Neural progenitor cell (in vitro differentiated cells): ENCODE results near the gene KLRC4. TPM values are rescaled to one million over a fixed set of nuclear protein-coding genes. Genes with fewer than 3 reads are reported as not detected.
"Not testable (repeated sequence)": the region's sequence is repeated elsewhere in the genome, so short reads cannot be mapped to it uniquely, and the experiment has no call there.

Experiments
- DNase-seq: peaks from one replicate; pipeline ENCODE4 v3.0.0-alpha.2; 2016; ENCODE audit warnings: low spot score
- H2AFZ ChIP-seq: fragments of 200-600 bp; sonication (generic); replicated peaks from 2 replicates; pipeline ENCODE4 v1.6.1; 2016; ENCODE audit warnings: antibody characterized with exemption
- H3F3A ChIP-seq: fragments of 200-600 bp; sonication (generic); 2 replicates; pipeline ENCODE4 v1.6.1; 2016; ENCODE audit warnings: antibody characterized with exemption, low read depth
- H3K27ac ChIP-seq: fragments of 200-600 bp; sonication (generic); 2 replicates; pipeline ENCODE4 v1.5.1; 2016; ENCODE audit warnings: mild to moderate bottlenecking
- H3K27me3 ChIP-seq: fragments of 200-600 bp; sonication (generic); 2 replicates; pipeline ENCODE4 v1.6.1; 2016; ENCODE audit warnings: mild to moderate bottlenecking, moderate library complexity
- H3K36me3 ChIP-seq: fragments of 200-600 bp; sonication (generic); 2 replicates; pipeline ENCODE4 v1.5.1; 2016
- H3K4me1 ChIP-seq: fragments of 200-600 bp; sonication (generic); 2 replicates; pipeline ENCODE4 v1.6.1; 2016; ENCODE audit warnings: mixed run types
- H3K4me2 ChIP-seq: fragments of 200-600 bp; sonication (generic); 2 replicates; pipeline ENCODE4 v1.6.1; 2016
- H3K4me3 ChIP-seq: fragments of 200-600 bp; sonication (generic); 2 replicates; pipeline ENCODE4 v1.5.1; 2016
- H3K79me2 ChIP-seq: fragments of 200-600 bp; sonication (generic); 2 replicates; pipeline ENCODE4 v1.6.1; 2016; ENCODE audit warnings: low read depth
- H3K9ac ChIP-seq: fragments of 200-600 bp; sonication (generic); 2 replicates; pipeline ENCODE4 v1.6.1; 2016
- H3K9me3 ChIP-seq: fragments of 200-600 bp; sonication (generic); 2 replicates; pipeline ENCODE4 v1.5.1; 2016; ENCODE audit warnings: low read depth
- H4K20me1 ChIP-seq: fragments of 200-600 bp; sonication (generic); 2 replicates; pipeline ENCODE4 v1.6.1; 2016; ENCODE audit warnings: low read depth
- H3K27ac Mint-ChIP-seq: 3 replicates; pipeline ENCODE4 v1.8.0; 2021; ENCODE audit warnings: mixed read lengths
- H3K27me3 Mint-ChIP-seq: 2 replicates; pipeline ENCODE4 v1.8.0; 2022; ENCODE audit warnings: low read depth, mild to moderate bottlenecking, inconsistent platforms, moderate library complexity, mixed read lengths; ENCODE audit not compliant: insufficient read depth
- H3K36me3 Mint-ChIP-seq: 3 replicates; pipeline ENCODE4 v1.8.0; 2021; ENCODE audit warnings: mixed read lengths
- H3K4me1 Mint-ChIP-seq: 3 replicates; pipeline ENCODE4 v1.8.0; 2021; ENCODE audit warnings: mixed read lengths
- H3K4me3 Mint-ChIP-seq: 3 replicates; pipeline ENCODE4 v1.8.0; 2021; ENCODE audit warnings: mild to moderate bottlenecking, moderate library complexity, mixed read lengths
- H3K9me3 Mint-ChIP-seq: 3 replicates; pipeline ENCODE4 v1.8.0; 2020; ENCODE audit warnings: mixed read lengths
- CTCF ChIP-seq: fragments of 200-600 bp; sonication (generic); IDR thresholded peaks from 2 replicates; pipeline ENCODE4 v1.5.1; 2017; ENCODE audit warnings: antibody characterized with exemption, mild to moderate bottlenecking
- EZH2 ChIP-seq: fragments of 200-600 bp; sonication (generic); IDR thresholded peaks from 2 replicates; pipeline ENCODE4 v1.6.1; 2017; ENCODE audit warnings: antibody characterized with exemption, mild to moderate bottlenecking, moderate library complexity
- EZH2phosphoT487 ChIP-seq: fragments of 200-600 bp; sonication (generic); IDR thresholded peaks from 2 replicates; pipeline ENCODE4 v1.6.1; 2017; ENCODE audit warnings: antibody characterized with exemption
- total RNA-seq: library from RNA; depleted of rRNA; stranded (reverse); fragments of >200 nt; gene quantifications from 2 replicates; pipeline ENCODE4 v1.2.3, GENCODE V29; 2015; ENCODE audit warnings: low replicate concordance

The KLRC4 gene
- total RNA-seq, 1 donor from 2014 or later: not detected

GRCh38 chr12:10389904-10390303, 19.7 kb downstream of the KLRC4 start, which contains the start of gene KLRK1:
Gene KLRK1 (minus strand): TSS chr12:10390041. CDS start chr12:10388810, 1,231 bp downstream.
- no peaks in the 10 kb centered on the region for H3K9me3 Mint-ChIP-seq
- H3K27me3 Mint-ChIP-seq: no peaks in the 10 kb centered on the region
- H3K36me3 ChIP-seq: no peaks in the 10 kb centered on the region
- H3K9ac ChIP-seq: no peak within 1 kb of the TSS
- TF ChIP-seq EZH2: no peak
- TF ChIP-seq EZH2phosphoT487: no peak
- no peak for TF ChIP-seq CTCF
- H3F3A ChIP-seq: no peaks in the 10 kb centered on the region
- H3K9me3 ChIP-seq: no peaks in the 10 kb centered on the region
- no peaks in the 10 kb centered on the region for H3K79me2 ChIP-seq
- H3K27me3 ChIP-seq: no peaks in the 10 kb centered on the region
- H3K27ac ChIP-seq: no peak within 1 kb of the TSS
- no peaks in the 10 kb centered on the region for H3K4me1 ChIP-seq
- H3K36me3 Mint-ChIP-seq: no peaks in the 10 kb centered on the region
- no peak within 1 kb of the TSS for H3K27ac Mint-ChIP-seq
- H4K20me1 ChIP-seq: no peaks in the 10 kb centered on the region
- no peak within 1 kb of the TSS for H2AFZ ChIP-seq
- H3K4me3 Mint-ChIP-seq: no peak within 1 kb of the TSS
- no peak within 1 kb of the TSS for H3K4me2 ChIP-seq
- H3K4me1 Mint-ChIP-seq: peaks cover 2% of the 10 kb centered on the region
- H3K4me3 ChIP-seq: no peak within 1 kb of the TSS
- DNase-seq: no peak

- Histone ChIP-seq H2AFZ (no peak overlapping the region), H3K79me2 (no peaks in the 10 kb centered on the region), H3K27ac (no peak overlapping the region), H3K9me3 (no peaks in the 10 kb centered on the region), H3K4me2 (no peak overlapping the region), H3F3A (no peaks in the 10 kb centered on the region), H3K36me3 (no peaks in the 10 kb centered on the region), H3K27me3 (no peaks in the 10 kb centered on the region), H3K4me1 (no peaks in the 10 kb centered on the region), H3K4me3 (no peak overlapping the region), H3K9ac (no peak overlapping the region), H4K20me1 (no peaks in the 10 kb centered on the region)
- no peaks in the 10 kb centered on the region for H3K27me3 Mint-ChIP-seq
- H3K4me3 Mint-ChIP-seq: no peak overlapping the region
- no peaks in the 10 kb centered on the region for H3K9me3 Mint-ChIP-seq
- H3K27ac Mint-ChIP-seq: no peak overlapping the region
- TF ChIP-seq EZH2phosphoT487: no peak
- no peak for TF ChIP-seq CTCF
- TF ChIP-seq EZH2: no peak
- no peaks in the 10 kb centered on the region for H3K36me3 Mint-ChIP-seq
- no peak for DNase-seq
- H3K4me1 Mint-ChIP-seq: peaks cover 2% of the 10 kb centered on the region
Measured at GRCh38 chr12:10388624-10389413, 20.7 kb downstream of the KLRC4 start.

- not testable (repeated sequence) for H3K4me3 Mint-ChIP-seq, H3K27ac ChIP-seq, H3K4me2 ChIP-seq, H2AFZ ChIP-seq, H3K9ac ChIP-seq, H3K9me3 Mint-ChIP-seq, DNase-seq, H3K4me1 Mint-ChIP-seq, H3K27ac Mint-ChIP-seq, H3K9me3 ChIP-seq, H3K27me3 Mint-ChIP-seq, H3K4me3 ChIP-seq, H3K36me3 Mint-ChIP-seq, H3K4me1 ChIP-seq, H3F3A ChIP-seq, H3K27me3 ChIP-seq, H3K79me2 ChIP-seq, H4K20me1 ChIP-seq, H3K36me3 ChIP-seq
Measured at GRCh38 chr12:10387498-10387897, 22.1 kb downstream of the KLRC4 start.

GRCh38 chr12:10386857-10387256, 22.7 kb downstream of the KLRC4 start:
- no peaks in the 10 kb centered on the region for H3K27me3 ChIP-seq
- H3K79me2 ChIP-seq: no peaks in the 10 kb centered on the region
- H3K9me3 ChIP-seq: no peaks in the 10 kb centered on the region
- no peak overlapping the region for H2AFZ ChIP-seq
- no peaks in the 10 kb centered on the region for H3K27me3 Mint-ChIP-seq
- no peak overlapping the region for H3K4me2 ChIP-seq
- H3K9me3 Mint-ChIP-seq: no peaks in the 10 kb centered on the region
- H3K4me3 ChIP-seq: no peak overlapping the region
- no peaks in the 10 kb centered on the region for H3K36me3 Mint-ChIP-seq
- H4K20me1 ChIP-seq: no peaks in the 10 kb centered on the region
- no peak for TF ChIP-seq EZH2
- no peak for TF ChIP-seq CTCF
- no peak for TF ChIP-seq EZH2phosphoT487
- no peaks in the 10 kb centered on the region for H3K36me3 ChIP-seq
- H3K9ac ChIP-seq: no peak overlapping the region
- no peak for DNase-seq
- no peak overlapping the region for H3K27ac ChIP-seq
- no peaks in the 10 kb centered on the region for H3K4me1 ChIP-seq
- no peak overlapping the region for H3K4me3 Mint-ChIP-seq
- no peak overlapping the region for H3K27ac Mint-ChIP-seq
- no peaks in the 10 kb centered on the region for H3F3A ChIP-seq
- no peaks in the 10 kb centered on the region for H3K4me1 Mint-ChIP-seq
